Tibial nerve (tissue), 4 donors: ENCODE results near the gene LHPP. TPM values are rescaled to one million over a fixed set of nuclear protein-coding genes. Genes with fewer than 3 reads are reported as not detected.

Experiments used
- DNase-seq, 2 donors: peaks; one replicate each; pipeline ENCODE4 v3.0.0-alpha.2; 2019; ENCODE audit warnings: low spot score in 2 of 2
- H3K27ac ChIP-seq, 4 donors: fragments of 200-600 bp; sonication (generic) in 3 of 4; one replicate each; pipeline ENCODE4 v1.5.1; 2017 to 2019; ENCODE audit warnings: mild to moderate bottlenecking in 1 of 4
- H3K27me3 ChIP-seq, 2 donors: fragments of 200-600 bp; sonication (generic) in 1 of 2; one replicate each; pipeline versions ENCODE4 v1.5.1 to v1.6.0; 2017 to 2019
- H3K36me3 ChIP-seq, 3 donors: fragments of 200-600 bp; sonication (generic); one replicate each; pipeline ENCODE4 v1.5.1; 2018 to 2019
- H3K4me1 ChIP-seq, 4 donors: fragments of 200-600 bp; sonication (generic) in 3 of 4; one replicate each; pipeline ENCODE4 v1.5.1; 2017 to 2019
- H3K4me3 ChIP-seq, 4 donors: fragments of 200-600 bp; sonication (generic) in 3 of 4; one replicate each; pipeline ENCODE4 v1.5.1; 2017 to 2019; ENCODE audit warnings: mild to moderate bottlenecking in 1 of 4, moderate library complexity in 1 of 4
- H3K9me3 ChIP-seq, 4 donors: fragments of 200-600 bp; sonication (generic) in 3 of 4; one replicate each; pipeline ENCODE4 v1.5.1; 2017 to 2019
- EP300 ChIP-seq, 2 donors: sonication (generic); formaldehyde crosslinking; IDR thresholded peaks; one replicate each; pipeline ENCODE4 v1.6.1; 2017; ENCODE audit warnings: antibody characterized with exemption in 2 of 2, mild to moderate bottlenecking in 1 of 2
- POLR2A ChIP-seq, 2 donors: fragments of 450-650 bp; IDR thresholded peaks; one replicate each; pipeline ENCODE4 v1.6.1; 2017; ENCODE audit warnings: antibody characterized with exemption in 2 of 2, mild to moderate bottlenecking in 2 of 2, moderate library complexity in 2 of 2
- WGBS, 2 donors: methylation state at CpG; one replicate each; pipeline ENCODE4 v1.1.5; 2018; 5-methylcytosine and 5-hydroxymethylcytosine counted together
- total RNA-seq, 4 donors: library from RNA; depleted of rRNA; stranded (reverse); fragments of >200 nt; gene quantifications; one replicate each; pipeline ENCODE4 v1.1.0, GENCODE V29; 2016
- TF ChIP-seq, protein P1 (sequence below), 5 experiments: fragments of 200-600 bp in 3 of 5; fragments of 450-650 bp in 2 of 5; sonication (generic) in 3 of 5; IDR thresholded peaks; one replicate each; pipeline ENCODE4 v1.5.1; 2016 to 2019; ENCODE audit warnings: antibody characterized with exemption in 5 of 5, mild to moderate bottlenecking in 3 of 5, moderate library complexity in 2 of 5

Gene LHPP
- total RNA-seq, 4 donors from 2014 or later = 25.5 to 211 (median 123) TPM

DNA sequence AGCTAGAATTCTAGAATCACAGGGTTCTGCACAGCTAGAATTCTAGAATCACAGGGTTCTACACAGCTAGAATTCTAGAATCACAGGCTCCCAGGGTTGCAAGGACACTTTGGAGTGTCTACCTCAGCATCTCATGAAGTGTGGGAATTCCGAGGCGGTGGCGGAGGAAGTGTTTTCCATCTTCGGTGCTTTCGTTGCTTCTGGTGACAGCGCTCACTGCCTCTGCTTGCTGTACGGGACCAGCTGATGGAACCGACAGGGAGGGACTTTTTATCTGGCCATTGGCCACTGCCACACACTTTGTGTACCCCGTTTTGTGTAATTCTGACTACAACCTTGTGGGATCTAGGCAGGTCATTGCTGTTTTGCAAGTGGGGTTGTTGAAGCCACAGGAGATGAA, 29.5 kb downstream of the LHPP start:
- Histone ChIP-seq H3K27ac (no peak overlapping the region), H3K27me3 (no peaks in the 10 kb centered on the region), H3K4me3 (no peak overlapping the region), H3K9me3 (peaks cover 0 to 2% (median 0%) of the 10 kb centered on the region in 4 donors), H3K36me3 (peaks cover 0 to 44% (median 0%) of the 10 kb centered on the region in 3 donors), H3K4me1 (no peaks in the 10 kb centered on the region)
- DNase-seq = no peak
- WGBS, 2 donors = 95% methylated on average over 9 of the region's 9 CpGs
- TF ChIP-seq, protein P1, sequence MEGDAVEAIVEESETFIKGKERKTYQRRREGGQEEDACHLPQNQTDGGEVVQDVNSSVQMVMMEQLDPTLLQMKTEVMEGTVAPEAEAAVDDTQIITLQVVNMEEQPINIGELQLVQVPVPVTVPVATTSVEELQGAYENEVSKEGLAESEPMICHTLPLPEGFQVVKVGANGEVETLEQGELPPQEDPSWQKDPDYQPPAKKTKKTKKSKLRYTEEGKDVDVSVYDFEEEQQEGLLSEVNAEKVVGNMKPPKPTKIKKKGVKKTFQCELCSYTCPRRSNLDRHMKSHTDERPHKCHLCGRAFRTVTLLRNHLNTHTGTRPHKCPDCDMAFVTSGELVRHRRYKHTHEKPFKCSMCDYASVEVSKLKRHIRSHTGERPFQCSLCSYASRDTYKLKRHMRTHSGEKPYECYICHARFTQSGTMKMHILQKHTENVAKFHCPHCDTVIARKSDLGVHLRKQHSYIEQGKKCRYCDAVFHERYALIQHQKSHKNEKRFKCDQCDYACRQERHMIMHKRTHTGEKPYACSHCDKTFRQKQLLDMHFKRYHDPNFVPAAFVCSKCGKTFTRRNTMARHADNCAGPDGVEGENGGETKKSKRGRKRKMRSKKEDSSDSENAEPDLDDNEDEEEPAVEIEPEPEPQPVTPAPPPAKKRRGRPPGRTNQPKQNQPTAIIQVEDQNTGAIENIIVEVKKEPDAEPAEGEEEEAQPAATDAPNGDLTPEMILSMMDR (IDR thresholded peaks at IDR 0.05) = no peak
- no peak for TF ChIP-seq POLR2A (IDR thresholded peaks at IDR 0.05)

DNA sequence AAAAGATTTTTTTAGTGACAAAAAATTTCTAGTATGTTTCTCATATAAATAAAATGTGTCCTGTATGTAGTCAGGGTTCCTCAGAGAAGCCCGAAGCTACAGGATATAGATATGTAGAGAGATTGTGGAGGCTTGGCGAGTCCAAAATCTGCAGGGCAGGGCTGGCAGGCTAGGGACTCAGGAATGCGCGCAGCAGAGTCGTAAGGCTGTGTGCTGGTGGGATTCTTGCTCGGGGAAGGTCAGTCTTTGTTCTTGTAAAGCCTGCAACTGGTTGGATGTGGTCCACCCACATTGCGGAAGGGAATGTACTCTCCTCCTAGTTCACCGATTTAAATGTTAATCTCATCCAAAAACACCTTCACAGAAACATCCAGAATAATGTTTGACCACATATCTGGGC, 30.6 kb downstream of the LHPP start:
- WGBS, 2 donors = 87 to 88% methylated on average over 8 of the region's 8 CpGs
- DNase-seq = no peak
- TF ChIP-seq POLR2A (IDR thresholded peaks at IDR 0.05) (no peak), EP300 (IDR thresholded peaks at IDR 0.05) (no peak)
- TF ChIP-seq, protein P1 (IDR thresholded peaks at IDR 0.05) = no peak
- Histone ChIP-seq H3K36me3 (peaks cover 0 to 33% (median 0%) of the 10 kb centered on the region in 3 donors), H3K4me3 (no peak overlapping the region), H3K27ac (no peak overlapping the region), H3K9me3 (no peaks in the 10 kb centered on the region), H3K27me3 (no peaks in the 10 kb centered on the region), H3K4me1 (no peaks in the 10 kb centered on the region)

DNA sequence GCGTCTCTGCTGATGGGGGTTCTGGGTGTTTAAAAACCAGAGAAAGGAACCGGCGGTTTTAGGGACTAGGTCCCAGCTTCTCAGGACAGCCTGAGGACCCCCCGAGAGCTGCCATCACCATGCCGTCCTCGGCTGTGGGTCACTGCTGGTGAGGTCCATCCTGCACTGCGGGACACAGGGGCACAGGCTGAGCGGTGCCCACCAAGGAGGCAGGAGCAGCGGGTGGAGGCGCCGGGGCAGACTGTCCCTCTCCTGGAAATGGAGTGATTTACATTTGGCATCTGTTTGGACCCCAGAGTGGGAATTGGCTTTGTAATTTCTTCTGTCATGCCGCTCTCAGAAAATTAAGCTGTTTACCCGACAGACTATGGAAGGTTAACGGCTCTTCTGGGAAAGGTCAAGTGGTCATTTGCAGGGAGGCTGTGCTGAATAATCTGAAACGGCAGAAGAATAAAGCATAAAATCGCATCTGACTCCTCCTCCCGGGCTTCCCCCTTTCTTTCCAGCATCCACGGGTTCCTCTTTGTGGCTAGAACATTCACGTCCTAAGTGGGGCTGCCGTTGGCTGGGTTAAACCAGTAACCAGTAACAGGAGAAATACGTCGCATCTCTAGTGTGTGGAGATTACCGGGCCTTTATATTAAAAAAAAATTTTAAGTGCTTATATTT, 31.7 kb downstream of the LHPP start:
- Histone ChIP-seq H3K36me3 (peaks cover 0 to 30% (median 0%) of the 10 kb centered on the region in 3 donors), H3K4me3 (no peak overlapping the region), H3K27me3 (no peaks in the 10 kb centered on the region), H3K9me3 (no peaks in the 10 kb centered on the region), H3K4me1 (no peaks in the 10 kb centered on the region), H3K27ac (no peak overlapping the region)
- TF ChIP-seq POLR2A (IDR thresholded peaks at IDR 0.05) (no peak), EP300 (IDR thresholded peaks at IDR 0.05) (no peak)
- TF ChIP-seq, protein P1 (IDR thresholded peaks at IDR 0.05) = no peak
- no peak for DNase-seq
- WGBS, 2 donors = 50 to 64% methylated on average over 23 of the region's 23 CpGs

DNA sequence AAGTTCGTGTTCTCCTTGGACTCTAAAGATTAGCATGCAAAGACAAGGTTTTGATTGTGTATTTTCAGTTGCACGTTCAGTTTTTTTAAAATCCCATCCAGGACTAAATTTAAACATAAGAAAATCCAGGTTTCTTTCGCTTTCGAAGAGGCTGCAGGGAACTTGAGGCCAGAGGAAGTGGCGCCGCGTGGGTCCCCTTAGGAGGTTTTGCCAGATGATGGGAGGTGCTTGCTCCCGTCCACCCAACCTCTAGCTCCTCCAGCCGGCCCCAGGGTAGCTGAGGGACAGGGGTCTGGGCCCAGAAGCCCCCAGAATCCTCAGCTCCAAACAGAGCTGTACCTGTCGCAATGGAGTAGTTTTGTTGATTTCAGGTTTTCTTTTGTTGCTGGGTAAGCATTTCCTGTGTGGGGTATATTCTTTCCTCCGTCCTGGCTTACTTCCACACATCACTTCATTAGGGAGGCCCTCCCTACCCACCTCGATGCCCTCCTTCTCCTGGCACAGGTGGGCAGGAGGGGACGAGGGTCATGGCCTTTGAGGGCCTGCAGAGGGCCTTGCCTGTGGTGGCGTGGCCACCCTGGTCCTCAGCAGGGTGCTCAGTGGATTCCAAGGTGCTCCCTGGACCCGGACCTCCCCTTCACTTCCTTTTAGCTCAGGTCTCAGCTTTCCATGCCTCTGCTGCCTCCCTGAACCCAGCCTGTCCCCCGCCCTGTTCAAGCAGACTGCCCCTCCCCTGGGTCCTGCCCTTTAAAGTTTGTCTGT, 32.6 kb downstream of the LHPP start:
- TF ChIP-seq EP300 (IDR thresholded peaks at IDR 0.05) = no peak
- TF ChIP-seq POLR2A (IDR thresholded peaks at IDR 0.05) = no peak
- TF ChIP-seq, protein P1 (IDR thresholded peaks at IDR 0.05) = no peak
- H3K27ac ChIP-seq = no peak overlapping the region
- 62 to 65% methylated on average over 16 of the region's 16 CpGs for WGBS, 2 donors
- DNase-seq = no peak
- H3K27me3 ChIP-seq = no peaks in the 10 kb centered on the region
- peaks cover 0 to 26% (median 0%) of the 10 kb centered on the region in 3 donors for H3K36me3 ChIP-seq
- H3K4me3 ChIP-seq = no peak overlapping the region
- no peaks in the 10 kb centered on the region for H3K9me3 ChIP-seq
- no peaks in the 10 kb centered on the region for H3K4me1 ChIP-seq

DNA sequence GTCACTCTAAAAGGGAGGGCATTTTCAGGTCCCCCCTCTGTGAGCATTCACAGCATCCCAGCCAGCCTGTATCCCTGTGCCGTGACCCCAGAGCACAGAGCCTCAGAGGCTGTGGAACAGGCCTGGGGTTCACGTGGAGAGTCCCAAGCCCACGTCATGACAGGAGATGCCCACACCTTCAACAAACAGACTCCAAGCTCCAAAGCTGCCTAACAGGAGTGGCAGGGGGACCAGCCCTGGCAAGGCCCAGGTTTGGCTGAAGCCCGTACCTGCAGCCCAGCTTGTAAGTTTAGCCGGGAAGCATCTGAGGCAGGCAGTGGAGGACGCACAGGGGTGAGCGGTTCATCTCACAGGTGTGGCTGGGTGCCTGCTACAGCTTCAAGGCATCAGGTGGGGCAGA, 33.5 kb downstream of the LHPP start:
- Histone ChIP-seq H3K4me3 (no peak overlapping the region), H3K27ac (no peak overlapping the region), H3K9me3 (no peaks in the 10 kb centered on the region), H3K36me3 (peaks cover 0 to 27% (median 0%) of the 10 kb centered on the region in 3 donors), H3K27me3 (no peaks in the 10 kb centered on the region), H3K4me1 (no peaks in the 10 kb centered on the region)
- DNase-seq = no peak
- 94 to 96% methylated on average over 7 of the region's 7 CpGs for WGBS, 2 donors
- TF ChIP-seq EP300 (IDR thresholded peaks at IDR 0.05) = no peak
- no peak for TF ChIP-seq POLR2A (IDR thresholded peaks at IDR 0.05)
- TF ChIP-seq, protein P1 (IDR thresholded peaks at IDR 0.05) = no peak
